Lower lobe of right lung (tissue), 2 donors: ENCODE results near the gene HNMT. TPM values are rescaled to one million over a fixed set of nuclear protein-coding genes. Genes with fewer than 3 reads are reported as not detected.

ENCODE experiments used
- ATAC-seq, 2 donors: fragments of 200-7000 bp; cut with Tn5 transposase; one replicate each; pipeline ENCODE4 v1.9.1; 2020 to 2022; ENCODE audit warnings: mild to moderate bottlenecking in 2 of 2, moderate library complexity in 2 of 2
- DNase-seq: peaks from one replicate; pipeline ENCODE4 v3.0.0-alpha.2; 2020
- H3K27ac ChIP-seq: fragments of 200-600 bp; one replicate; pipeline ENCODE4 v1.8.0; 2022
- H3K27me3 ChIP-seq: fragments of 200-600 bp; one replicate; pipeline ENCODE4 v1.8.0; 2022; ENCODE audit warnings: low read depth
- H3K36me3 ChIP-seq: fragments of 200-600 bp; one replicate; pipeline ENCODE4 v1.8.0; 2022; ENCODE audit warnings: mild to moderate bottlenecking
- H3K4me1 ChIP-seq: fragments of 200-600 bp; one replicate; pipeline ENCODE4 v1.8.0; 2022
- H3K4me3 ChIP-seq: fragments of 200-600 bp; one replicate; pipeline ENCODE4 v1.8.0; 2022; ENCODE audit warnings: mild to moderate bottlenecking
- H3K9me3 ChIP-seq: fragments of 200-600 bp; one replicate; pipeline ENCODE4 v1.8.0; 2022
- CTCF ChIP-seq: fragments of 200-600 bp; IDR thresholded peaks from one replicate; pipeline ENCODE4 v1.8.0; 2022; ENCODE audit warnings: antibody characterized with exemption, mild to moderate bottlenecking
- intact Hi-C: fragments of 100-400 bp; cut with DNase I; formaldehyde crosslinking; loops from one replicate; pipeline ENCODE4 v1.11.0; 2022
- total RNA-seq: library from RNA; stranded (reverse); fragmentation: NEBNext Ultra II Directional; extraction: Animal tissue kit (Norgen Biotek cat#: 25700); gene quantifications from one replicate; pipeline ENCODE4 v1.2.1, GENCODE V29; 2021
- donor health status: DM: no; HTN: yes; CAD: no; lungs with severe emphysema.

The HNMT gene
- total RNA-seq, 1 donor from 2014 or later: 99.3 TPM

GRCh38 chr2:137951586-137951985 lies 12.7 kb upstream of the HNMT start:
- no peak for TF ChIP-seq CTCF
- Histone ChIP-seq H3K4me3 (no peak overlapping the region), H3K36me3 (no peaks in the 10 kb centered on the region), H3K27ac (no peak overlapping the region), H3K9me3 (no peaks in the 10 kb centered on the region), H3K27me3 (no peaks in the 10 kb centered on the region), H3K4me1 (peaks cover 7% of the 10 kb centered on the region)
- no peak for DNase-seq
- no peak for ATAC-seq
- intact Hi-C loops: no loop called here

GRCh38 chr2:137952586-137953129 lies 11.6 kb upstream of the HNMT start:
- no peak for ATAC-seq
- no peaks in the 10 kb centered on the region for H3K27me3 ChIP-seq

GRCh38 chr2:137955536-137955935 lies 8.7 kb upstream of the HNMT start:
- H3K9me3 ChIP-seq: no peaks in the 10 kb centered on the region
- intact Hi-C loops: no loop called here
- H3K27ac ChIP-seq: no peak overlapping the region
- TF ChIP-seq CTCF: no peak
- H3K36me3 ChIP-seq: no peaks in the 10 kb centered on the region
- H3K27me3 ChIP-seq: no peaks in the 10 kb centered on the region
- no peak for DNase-seq
- no peak overlapping the region for H3K4me3 ChIP-seq
- no peaks in the 10 kb centered on the region for H3K4me1 ChIP-seq
- no peak for ATAC-seq

More at GRCh38 chr2:137952586-137953129, 11.6 kb upstream of the HNMT start:
- H3K4me3 ChIP-seq: peak overlapping the region; percentile 2
- H3K36me3 ChIP-seq: no peaks in the 10 kb centered on the region
- peaks cover 2% of the 10 kb centered on the region for H3K4me1 ChIP-seq
- TF ChIP-seq CTCF: no peak
- no peaks in the 10 kb centered on the region for H3K9me3 ChIP-seq
- no peak for DNase-seq
- intact Hi-C loops: no loop called here
- H3K27ac ChIP-seq: no peak overlapping the region

GRCh38 chr2:137957033-137957432 lies 7.2 kb upstream of the HNMT start:
- intact Hi-C loops: no loop called here
- Histone ChIP-seq H3K27me3 (no peaks in the 10 kb centered on the region), H3K9me3 (no peaks in the 10 kb centered on the region), H3K36me3 (no peaks in the 10 kb centered on the region), H3K4me1 (no peaks in the 10 kb centered on the region), H3K27ac (no peak overlapping the region), H3K4me3 (no peak overlapping the region)
- ATAC-seq (no peak), DNase-seq (no peak)
- no peak for TF ChIP-seq CTCF

DNA sequence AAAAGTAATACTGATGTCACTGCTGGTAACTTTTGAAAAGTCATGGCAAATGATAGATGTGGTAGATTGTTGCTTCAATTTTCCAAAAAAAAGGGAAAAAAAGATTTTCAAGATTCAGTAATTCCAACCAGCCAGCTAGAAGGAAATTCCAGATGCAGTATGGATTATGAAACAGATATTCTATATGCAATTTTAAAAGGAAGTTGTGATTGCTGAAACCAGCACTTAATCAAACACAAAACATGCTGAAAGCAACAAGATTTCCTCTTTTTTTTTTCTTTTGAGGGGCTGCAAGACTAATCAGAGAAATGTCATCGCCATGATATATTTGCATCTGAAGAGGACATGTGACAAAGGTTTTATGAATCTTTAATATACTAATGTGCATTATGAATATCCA lies 5.1 kb upstream of the HNMT start:
- Histone ChIP-seq H3K9me3 (no peaks in the 10 kb centered on the region), H3K27ac (no peak overlapping the region), H3K4me3 (no peak overlapping the region), H3K27me3 (no peaks in the 10 kb centered on the region), H3K4me1 (peaks cover 11% of the 10 kb centered on the region), H3K36me3 (no peaks in the 10 kb centered on the region)
- intact Hi-C loops: no loop called here
- no peak for TF ChIP-seq CTCF
- no peak for ATAC-seq
- DNase-seq: no peak

DNA sequence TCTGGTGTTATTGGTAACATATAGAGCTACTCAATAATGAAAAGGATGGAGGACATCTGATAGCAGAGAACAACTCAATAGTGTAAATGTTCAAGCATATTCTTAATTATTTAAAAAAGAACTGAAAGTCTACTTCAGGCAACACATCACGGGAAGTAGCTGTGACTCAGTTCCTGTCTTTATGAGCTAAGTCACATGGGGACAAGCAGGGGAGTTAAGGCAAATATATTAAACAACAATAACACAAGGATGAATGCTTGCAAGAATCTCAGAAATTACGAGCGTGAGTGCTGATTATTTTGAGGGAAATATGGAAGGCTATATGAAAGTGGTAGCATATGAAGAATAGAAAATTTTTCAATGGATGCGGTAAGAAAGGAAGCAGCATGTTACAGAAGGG lies 4.0 kb upstream of the HNMT start:
- Histone ChIP-seq H3K9me3 (no peaks in the 10 kb centered on the region), H3K4me3 (no peak overlapping the region), H3K27ac (no peak overlapping the region), H3K4me1 (peaks cover 11% of the 10 kb centered on the region), H3K27me3 (no peaks in the 10 kb centered on the region), H3K36me3 (no peaks in the 10 kb centered on the region)
- DNase-seq: no peak
- ATAC-seq: no peak
- intact Hi-C loops: no loop called here
- TF ChIP-seq CTCF: no peak
